Vagina (tissue), 2 donors: Measurements from ENCODE around the gene PIH1D1.

Experiments
- POLR2A ChIP-seq, 2 donors: fragments of 450-650 bp; IDR thresholded peaks; one replicate each; pipeline ENCODE4 v1.6.1; 2017; ENCODE audit warnings: antibody characterized with exemption in 2 of 2, mild to moderate bottlenecking in 2 of 2, moderate library complexity in 2 of 2
- POLR2AphosphoS5 ChIP-seq, 2 donors: sonication (generic); formaldehyde crosslinking; IDR thresholded peaks; one replicate each; pipeline ENCODE4 v1.9.0; 2017; ENCODE audit warnings: antibody characterized with exemption in 2 of 2, mild to moderate bottlenecking in 2 of 2, low read depth in 1 of 2; ENCODE audit not compliant: insufficient read depth in 1 of 2
- TF ChIP-seq, protein P1 (sequence below), 3 experiments: fragments of 450-650 bp in 2 of 3; fragments of 200-600 bp in 1 of 3; sonication (generic) in 1 of 3; IDR thresholded peaks; one replicate each; pipeline ENCODE4 v1.5.1; 2017 to 2019; ENCODE audit warnings: antibody characterized with exemption in 3 of 3, mild to moderate bottlenecking in 2 of 3, moderate library complexity in 2 of 3

GRCh38 chr19:49403404-49404187 is 48.0 kb downstream of the PIH1D1 start:
- no peak for TF ChIP-seq POLR2A (IDR thresholded peaks at IDR 0.05)
- no peak for TF ChIP-seq POLR2AphosphoS5 (IDR thresholded peaks at IDR 0.05; ENCODE audit: insufficient read depth in 1 of 2, low read depth in 1 of 2)
- TF ChIP-seq, protein P1, sequence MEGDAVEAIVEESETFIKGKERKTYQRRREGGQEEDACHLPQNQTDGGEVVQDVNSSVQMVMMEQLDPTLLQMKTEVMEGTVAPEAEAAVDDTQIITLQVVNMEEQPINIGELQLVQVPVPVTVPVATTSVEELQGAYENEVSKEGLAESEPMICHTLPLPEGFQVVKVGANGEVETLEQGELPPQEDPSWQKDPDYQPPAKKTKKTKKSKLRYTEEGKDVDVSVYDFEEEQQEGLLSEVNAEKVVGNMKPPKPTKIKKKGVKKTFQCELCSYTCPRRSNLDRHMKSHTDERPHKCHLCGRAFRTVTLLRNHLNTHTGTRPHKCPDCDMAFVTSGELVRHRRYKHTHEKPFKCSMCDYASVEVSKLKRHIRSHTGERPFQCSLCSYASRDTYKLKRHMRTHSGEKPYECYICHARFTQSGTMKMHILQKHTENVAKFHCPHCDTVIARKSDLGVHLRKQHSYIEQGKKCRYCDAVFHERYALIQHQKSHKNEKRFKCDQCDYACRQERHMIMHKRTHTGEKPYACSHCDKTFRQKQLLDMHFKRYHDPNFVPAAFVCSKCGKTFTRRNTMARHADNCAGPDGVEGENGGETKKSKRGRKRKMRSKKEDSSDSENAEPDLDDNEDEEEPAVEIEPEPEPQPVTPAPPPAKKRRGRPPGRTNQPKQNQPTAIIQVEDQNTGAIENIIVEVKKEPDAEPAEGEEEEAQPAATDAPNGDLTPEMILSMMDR (IDR thresholded peaks at IDR 0.05): no peak
